ENCODE results near the gene ZNF280D.

Gene ZNF280D

DNA sequence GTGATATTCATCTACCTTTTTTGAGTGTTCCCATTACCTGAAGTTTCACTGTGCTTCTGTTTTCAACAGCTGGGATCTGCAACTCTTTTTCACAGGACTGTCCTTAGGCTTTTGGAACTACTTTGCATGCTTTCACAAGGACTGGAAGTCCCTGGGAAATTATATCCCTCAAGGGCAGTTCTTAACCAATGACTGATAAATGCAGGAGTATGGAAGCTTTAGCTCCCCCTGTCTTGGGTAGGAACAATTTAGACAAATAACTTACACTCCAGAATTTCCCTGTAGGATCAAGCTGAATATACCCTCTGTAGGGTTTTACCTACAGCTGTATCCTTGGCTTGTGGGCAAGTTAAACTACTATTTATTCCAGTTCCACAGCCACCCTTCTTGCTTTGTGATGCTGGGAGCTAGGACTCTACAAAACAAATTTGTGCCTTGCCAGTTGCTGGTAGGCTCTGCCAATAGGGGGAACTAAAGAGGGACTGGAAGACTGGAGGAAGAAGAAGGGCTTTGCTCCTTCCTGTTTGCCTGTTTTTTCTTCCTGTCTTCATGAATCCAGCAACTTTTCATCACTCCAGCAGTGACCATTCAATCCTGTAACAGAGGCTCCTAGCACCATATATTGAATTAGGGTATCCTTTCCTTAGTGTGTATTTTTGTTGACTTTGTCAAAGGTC, 6.8 kb upstream of the ZNF280D start:
- Histone ChIP-seq H3K9ac (ENCODE audit: insufficient read length) (no peak overlapping the region), H3K36me3 (ENCODE audit: insufficient read depth, low read length) (no peaks in the 10 kb centered on the region), H3K27ac (no peak overlapping the region), H3K4me3 (no peak overlapping the region), H3K9me3 (ENCODE audit: low read depth, low read length) (no peaks in the 10 kb centered on the region)
- TF ChIP-seq EZH2 (IDR thresholded peaks at IDR 0.05), result no peak
- no peak for TF ChIP-seq FOXP2 (optimal IDR thresholded peaks at IDR 0.05; ENCODE audit: control extremely low read depth, extremely low read length, insufficient read depth)
- TF ChIP-seq POLR2AphosphoS5 (IDR thresholded peaks at IDR 0.05; ENCODE audit: borderline replicate concordance, low read depth, low read length), result no peak
- no peak for DNase-seq (ENCODE audit: low read depth, low spot score)

DNA sequence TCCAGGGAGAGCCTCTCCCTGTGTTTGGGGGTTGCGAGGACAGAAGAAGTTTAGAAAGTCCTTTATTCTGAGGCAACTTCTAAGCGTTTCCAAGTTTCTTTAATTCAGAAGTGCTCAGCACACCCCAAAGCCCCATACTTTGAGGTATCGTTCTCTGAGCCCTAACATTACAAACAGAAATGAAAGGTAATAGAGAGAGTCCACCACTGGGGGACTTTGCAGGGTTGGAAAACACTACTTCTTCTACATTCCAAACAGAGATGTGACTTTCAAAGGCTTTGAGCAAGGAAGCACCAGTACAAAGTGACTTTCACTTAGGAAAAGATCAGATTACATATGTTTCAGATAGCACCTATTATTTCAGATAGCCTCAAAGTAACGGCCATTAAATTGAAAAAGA, 6.2 kb upstream of the ZNF280D start:
- Histone ChIP-seq H3K4me3 (no peak overlapping the region), H3K9ac (ENCODE audit: insufficient read length) (no peak overlapping the region), H3K36me3 (ENCODE audit: insufficient read depth, low read length) (no peaks in the 10 kb centered on the region), H3K9me3 (ENCODE audit: low read depth, low read length) (no peaks in the 10 kb centered on the region), H3K27ac (no peak overlapping the region)
- DNase-seq (ENCODE audit: low read depth, low spot score), result no peak
- TF ChIP-seq POLR2AphosphoS5 (IDR thresholded peaks at IDR 0.05; ENCODE audit: borderline replicate concordance, low read depth, low read length), result no peak
- no peak for TF ChIP-seq EZH2 (IDR thresholded peaks at IDR 0.05)
- no peak for TF ChIP-seq FOXP2 (optimal IDR thresholded peaks at IDR 0.05; ENCODE audit: control extremely low read depth, extremely low read length, insufficient read depth)

DNA sequence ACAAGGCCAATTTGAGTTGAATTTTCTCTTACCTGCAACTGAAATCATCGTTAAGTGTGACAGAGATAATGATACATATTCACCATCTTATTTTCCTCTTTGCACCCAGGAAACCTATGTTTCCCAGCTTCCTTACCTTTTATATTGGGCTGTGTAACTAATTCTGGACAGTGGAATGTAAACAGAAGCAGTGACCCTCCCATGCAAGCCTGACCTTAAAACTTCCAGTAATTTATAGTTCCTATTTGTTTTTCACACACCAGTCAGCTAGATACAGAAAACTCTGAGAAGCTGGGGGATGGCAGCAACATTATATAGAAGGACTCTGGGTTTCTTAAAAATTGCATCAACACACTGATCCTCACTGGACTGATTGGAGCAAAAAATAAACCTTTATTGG, 4.5 kb upstream of the ZNF280D start:
- DNase-seq (ENCODE audit: low read depth, low spot score), result no peak
- Histone ChIP-seq H3K9ac (ENCODE audit: insufficient read length) (no peak overlapping the region), H3K27ac (no peak overlapping the region), H3K36me3 (ENCODE audit: insufficient read depth, low read length) (no peaks in the 10 kb centered on the region), H3K4me3 (no peak overlapping the region), H3K9me3 (ENCODE audit: low read depth, low read length) (no peaks in the 10 kb centered on the region)
- TF ChIP-seq FOXP2 (optimal IDR thresholded peaks at IDR 0.05; ENCODE audit: control extremely low read depth, extremely low read length, insufficient read depth) (no peak), POLR2AphosphoS5 (IDR thresholded peaks at IDR 0.05; ENCODE audit: borderline replicate concordance, low read depth, low read length) (no peak), EZH2 (IDR thresholded peaks at IDR 0.05) (no peak)

DNA sequence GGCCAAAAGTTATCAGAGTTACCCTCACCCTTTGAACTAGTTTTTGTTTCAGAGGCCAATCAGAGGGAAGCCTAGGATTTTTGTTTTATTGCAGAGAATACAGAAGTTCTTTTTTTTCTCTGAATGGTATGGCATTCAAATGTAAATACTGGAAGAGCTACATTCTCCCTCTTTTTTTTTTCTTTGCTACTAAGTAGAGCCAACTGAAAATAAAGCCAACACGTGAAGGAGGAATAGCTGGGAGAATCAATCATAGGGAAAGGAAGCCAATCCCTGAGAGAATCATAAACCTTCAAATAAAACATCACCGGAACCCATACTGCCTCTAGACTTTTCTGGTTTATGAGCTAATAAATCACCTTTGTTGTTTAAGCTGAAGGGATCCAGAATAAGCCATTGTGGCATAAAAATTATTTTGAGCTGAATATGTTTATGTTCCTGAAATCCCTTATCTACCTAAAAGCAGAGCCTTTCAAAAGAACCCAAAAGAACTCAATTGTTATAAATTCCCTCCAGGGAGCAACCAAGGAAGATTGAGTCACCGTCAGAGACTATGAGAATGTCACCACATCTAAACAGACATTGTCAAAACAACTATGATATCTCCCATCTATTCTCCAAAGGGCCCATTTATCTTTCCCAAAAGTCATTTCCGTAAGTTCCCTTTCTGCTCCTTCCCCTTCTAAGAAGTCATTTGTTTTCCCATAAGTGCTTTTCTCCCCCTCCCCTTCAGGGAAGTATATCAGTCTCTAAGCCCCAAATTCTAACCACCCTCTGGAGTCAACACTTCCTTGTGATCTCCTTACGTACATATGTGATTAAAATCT, 3.8 kb upstream of the ZNF280D start:
- Histone ChIP-seq H3K27ac (no peak overlapping the region), H3K36me3 (ENCODE audit: insufficient read depth, low read length) (no peaks in the 10 kb centered on the region), H3K9me3 (ENCODE audit: low read depth, low read length) (no peaks in the 10 kb centered on the region), H3K4me3 (no peak overlapping the region), H3K9ac (ENCODE audit: insufficient read length) (no peak overlapping the region)
- TF ChIP-seq EZH2 (IDR thresholded peaks at IDR 0.05) (no peak), FOXP2 (optimal IDR thresholded peaks at IDR 0.05; ENCODE audit: control extremely low read depth, extremely low read length, insufficient read depth) (no peak), POLR2AphosphoS5 (IDR thresholded peaks at IDR 0.05; ENCODE audit: borderline replicate concordance, low read depth, low read length) (no peak)
- no peak for DNase-seq (ENCODE audit: low read depth, low spot score)

DNA sequence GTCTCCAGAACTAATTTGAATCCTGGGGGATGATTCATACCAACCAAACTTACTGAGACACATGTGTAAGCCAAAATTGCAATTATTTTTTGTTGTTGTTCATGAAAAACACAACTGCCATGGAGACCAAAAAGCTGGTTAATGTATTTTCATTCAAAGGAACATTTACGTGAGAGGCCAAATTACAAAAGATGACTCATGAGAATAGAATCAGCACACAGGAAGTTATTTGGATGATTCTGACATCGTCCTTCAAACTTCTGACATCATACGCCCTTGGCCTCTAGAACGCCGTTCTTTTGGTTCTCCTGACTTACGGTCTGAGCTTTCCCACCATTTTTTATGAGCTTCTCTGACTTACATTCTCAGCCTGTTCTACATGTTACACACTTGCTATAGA, 3.0 kb upstream of the ZNF280D start:
- TF ChIP-seq EZH2 (IDR thresholded peaks at IDR 0.05), result no peak
- TF ChIP-seq FOXP2 (optimal IDR thresholded peaks at IDR 0.05; ENCODE audit: control extremely low read depth, extremely low read length, insufficient read depth), result no peak
- no peak for TF ChIP-seq POLR2AphosphoS5 (IDR thresholded peaks at IDR 0.05; ENCODE audit: borderline replicate concordance, low read depth, low read length)
- DNase-seq (ENCODE audit: low read depth, low spot score), result no peak
- Histone ChIP-seq H3K4me3 (no peak overlapping the region), H3K36me3 (ENCODE audit: insufficient read depth, low read length) (no peaks in the 10 kb centered on the region), H3K9ac (ENCODE audit: insufficient read length) (no peak overlapping the region), H3K9me3 (ENCODE audit: low read depth, low read length) (no peaks in the 10 kb centered on the region), H3K27ac (no peak overlapping the region)

DNA sequence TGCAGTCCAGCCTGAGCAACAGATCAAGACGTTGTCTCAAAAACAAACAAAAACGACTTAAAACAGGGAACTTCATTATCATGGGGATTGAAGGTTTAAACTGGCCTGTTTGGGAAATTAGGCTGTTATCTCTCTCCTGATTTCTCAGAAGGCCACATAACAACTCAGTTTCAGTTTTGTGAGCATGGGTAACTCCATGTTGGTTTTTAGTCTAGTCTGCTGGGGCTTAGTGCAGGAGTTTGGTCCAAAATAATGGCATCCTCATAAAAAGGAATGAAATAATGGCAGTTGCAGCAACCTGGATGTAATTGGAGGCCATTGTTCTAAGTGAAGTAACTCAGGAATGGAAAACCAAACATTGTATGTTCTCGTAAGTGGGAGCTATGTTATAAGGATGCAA, 2.3 kb upstream of the ZNF280D start:
- Histone ChIP-seq H3K4me3 (no peak overlapping the region), H3K9me3 (ENCODE audit: low read depth, low read length) (no peaks in the 10 kb centered on the region), H3K27ac (no peak overlapping the region), H3K9ac (ENCODE audit: insufficient read length) (no peak overlapping the region), H3K36me3 (ENCODE audit: insufficient read depth, low read length) (0 out of 2 replicates have a peak, but pooled peaks cover 6% of the 10 kb centered on the region)
- TF ChIP-seq EZH2 (IDR thresholded peaks at IDR 0.05) (no peak), POLR2AphosphoS5 (IDR thresholded peaks at IDR 0.05; ENCODE audit: borderline replicate concordance, low read depth, low read length) (no peak)
- DNase-seq (ENCODE audit: low read depth, low spot score), result no peak

DNA sequence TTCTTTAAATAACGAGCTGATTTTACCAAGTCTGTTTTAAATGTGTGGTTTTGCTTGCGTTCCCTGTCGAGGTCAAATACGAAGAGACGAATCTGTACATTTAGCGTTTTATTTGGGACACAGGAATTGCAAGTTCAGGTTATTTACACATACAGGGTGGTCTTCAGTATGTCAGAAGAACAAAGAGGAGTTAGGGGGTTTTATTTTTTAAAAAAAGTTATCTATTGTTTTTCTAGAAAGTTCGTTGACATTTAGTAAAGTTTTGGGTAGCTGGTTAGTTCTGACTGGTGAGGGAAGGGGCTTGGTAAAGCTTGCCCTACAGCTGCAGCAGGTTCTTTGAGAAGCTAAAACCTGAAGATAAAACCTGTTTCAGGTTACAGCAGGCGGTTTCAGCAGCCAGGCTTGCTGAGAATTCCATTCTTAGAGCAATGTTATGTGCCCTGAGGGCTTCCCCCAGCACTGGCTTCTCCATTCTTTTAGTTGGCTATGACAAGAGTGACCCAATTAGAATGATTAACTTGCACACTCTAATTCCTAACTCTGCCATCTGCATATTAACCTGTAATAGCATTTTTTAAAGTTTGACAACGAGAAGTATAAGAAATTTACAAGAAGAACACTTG, 815 bp upstream of the ZNF280D start:
- DNase-seq (ENCODE audit: low read depth, low spot score), result no peak
- no peaks in the 10 kb centered on the region for H3K9me3 ChIP-seq (ENCODE audit: low read depth, low read length)
- peak overlapping the region; percentile 87 for H3K27ac ChIP-seq
- no peak overlapping the region for H3K9ac ChIP-seq (ENCODE audit: insufficient read length)
- no peak overlapping the region for H3K4me3 ChIP-seq
- no peak for TF ChIP-seq POLR2AphosphoS5 (IDR thresholded peaks at IDR 0.05; ENCODE audit: borderline replicate concordance, low read depth, low read length)
- no peak for TF ChIP-seq FOXP2 (optimal IDR thresholded peaks at IDR 0.05; ENCODE audit: control extremely low read depth, extremely low read length, insufficient read depth)
- no peak for TF ChIP-seq EZH2 (IDR thresholded peaks at IDR 0.05)
- peaks cover 12% of the 10 kb centered on the region for H3K36me3 ChIP-seq (ENCODE audit: insufficient read depth, low read length)

DNA sequence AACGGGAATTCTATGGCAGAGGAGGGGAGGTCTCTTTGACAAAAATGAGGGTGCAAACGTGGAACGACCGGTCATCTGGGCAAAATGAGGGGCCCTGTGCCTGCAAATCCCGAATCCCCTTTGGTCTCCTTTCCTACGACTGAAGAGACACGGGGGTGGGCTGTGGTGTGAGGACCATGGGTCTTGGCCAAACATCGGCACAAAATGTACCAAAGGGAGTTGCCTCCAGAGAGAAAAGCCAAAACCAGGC, 498 bp downstream of the ZNF280D start:
- Histone ChIP-seq H3K9ac (ENCODE audit: insufficient read length) (peak overlapping the region; percentile 97), H3K36me3 (ENCODE audit: insufficient read depth, low read length) (peaks cover 23% of the 10 kb centered on the region)
- no peak for DNase-seq (ENCODE audit: low read depth, low spot score)

More for the DNA sequence above, 498 bp downstream of the ZNF280D start:
- no peaks in the 10 kb centered on the region for H3K9me3 ChIP-seq (ENCODE audit: low read depth, low read length)
- H3K27ac ChIP-seq, result peak overlapping the region; percentile 87
- TF ChIP-seq POLR2AphosphoS5 (IDR thresholded peaks at IDR 0.05; ENCODE audit: borderline replicate concordance, low read depth, low read length), result no peak
- TF ChIP-seq FOXP2 (optimal IDR thresholded peaks at IDR 0.05; ENCODE audit: control extremely low read depth, extremely low read length, insufficient read depth), result no peak
- TF ChIP-seq EZH2 (IDR thresholded peaks at IDR 0.05), result no peak
- peak overlapping the region; percentile 95 for H3K4me3 ChIP-seq

Measured in SK-N-MC (cell line).